GM20431 (cell line): ENCODE results near the gene FXR1.
"Not testable (repeated sequence)": the region's sequence is repeated elsewhere in the genome, so short reads cannot be mapped to it uniquely, and the experiment has no call there.

ENCODE experiments used
- in situ Hi-C: fragments of 300-500 bp; cut with MseI, MboI; formaldehyde crosslinking; loops from one replicate; pipeline ENCODE4 v1.15.0; 2020; ENCODE audit warnings: low sequenced_read_pairs; ENCODE audit not compliant: unreplicated experiment

Gene FXR1

GRCh38 chr3:181002331-181002730 is 89.9 kb downstream of the FXR1 start:
- in situ Hi-C loops, result not testable (repeated sequence)

GRCh38 chr3:181003469-181003868 is 91.0 kb downstream of the FXR1 start:
- in situ Hi-C loops, result not testable (repeated sequence)

- in situ Hi-C loops, result no loop called here
These were observed 94.1 kb downstream of the FXR1 start for GRCh38 chr3:181006541-181006940.

DNA sequence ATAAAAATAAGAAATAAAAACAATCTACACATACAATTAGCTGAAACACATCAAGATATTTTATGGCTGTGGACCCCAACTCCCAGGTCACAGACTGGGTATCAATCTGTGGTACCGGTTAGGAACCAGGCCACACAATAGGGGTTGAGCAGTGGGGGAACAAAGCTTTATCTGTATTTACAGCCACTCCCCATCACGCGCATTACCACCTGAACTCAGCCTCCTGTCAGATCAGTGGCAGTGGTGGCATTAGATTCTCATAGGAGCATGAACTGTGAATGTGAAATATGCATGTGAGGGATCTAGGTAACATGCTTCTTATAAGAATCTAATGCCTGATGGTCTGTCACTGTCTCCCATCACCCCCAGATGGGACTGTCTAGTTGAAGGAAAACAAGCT is 94.8 kb downstream of the FXR1 start:
- in situ Hi-C loops, result no loop called here

DNA sequence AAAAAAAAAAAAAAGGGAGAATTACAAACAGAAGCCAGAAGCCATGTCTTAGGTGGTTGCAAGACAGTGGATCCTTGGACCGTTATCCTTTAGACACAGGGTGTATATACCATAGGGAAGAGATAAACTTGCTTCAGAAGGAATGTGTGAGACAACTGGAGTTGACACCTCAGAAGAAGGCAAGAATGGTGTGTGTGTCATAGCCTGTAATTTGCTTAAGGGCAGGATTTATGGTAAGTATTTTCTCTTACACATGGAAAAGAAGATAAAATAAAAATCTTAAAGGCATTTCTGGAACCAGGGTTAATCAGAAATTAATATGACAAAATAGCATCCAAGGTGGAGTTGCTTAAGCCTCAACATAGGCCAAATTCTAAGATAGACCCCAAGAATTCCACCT is 96.3 kb downstream of the FXR1 start:
- in situ Hi-C loops, result no loop called here

DNA sequence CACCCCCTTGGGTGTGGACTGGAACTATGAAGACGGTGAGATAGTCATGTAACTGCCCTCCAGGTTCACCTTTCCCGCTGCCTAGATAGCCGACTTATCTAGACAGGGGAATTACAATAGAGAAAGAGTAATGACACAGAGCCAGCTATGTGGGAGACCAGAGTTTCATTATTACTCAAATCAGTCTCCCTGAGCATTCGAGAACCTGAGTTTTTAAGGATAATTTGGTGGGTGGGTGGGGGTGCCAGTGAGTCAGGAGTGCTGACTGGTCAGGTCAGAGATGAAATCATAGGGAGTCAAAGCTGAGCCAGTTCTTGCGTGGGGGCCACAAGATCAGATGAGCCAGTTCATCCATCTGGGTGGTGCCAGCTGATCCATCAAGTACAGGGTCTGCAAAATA is 96.8 kb downstream of the FXR1 start:
- in situ Hi-C loops, result no loop called here

DNA sequence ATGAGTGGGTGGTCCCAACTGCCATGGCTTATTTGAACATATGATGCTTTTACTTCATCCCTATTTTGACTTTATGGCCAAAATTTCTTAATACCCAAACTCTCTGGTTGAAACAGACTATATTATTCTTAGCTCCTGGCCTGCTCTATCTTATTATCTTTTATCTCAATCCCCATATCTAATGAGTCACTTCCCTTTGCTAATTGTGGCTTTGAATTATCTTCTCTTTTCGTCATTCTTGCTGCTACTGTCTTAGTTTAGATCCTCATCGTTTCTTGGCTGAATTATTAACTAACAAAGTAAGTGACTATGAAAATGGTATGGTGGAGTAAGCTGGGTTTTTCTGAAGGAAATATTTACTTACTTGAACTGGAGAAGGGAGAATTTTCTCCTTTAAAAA is 105.2 kb downstream of the FXR1 start:
- in situ Hi-C loops, result no loop called here

- in situ Hi-C loops, result no loop called here
These were observed 112.7 kb downstream of the FXR1 start for GRCh38 chr3:181025204-181025603.

DNA sequence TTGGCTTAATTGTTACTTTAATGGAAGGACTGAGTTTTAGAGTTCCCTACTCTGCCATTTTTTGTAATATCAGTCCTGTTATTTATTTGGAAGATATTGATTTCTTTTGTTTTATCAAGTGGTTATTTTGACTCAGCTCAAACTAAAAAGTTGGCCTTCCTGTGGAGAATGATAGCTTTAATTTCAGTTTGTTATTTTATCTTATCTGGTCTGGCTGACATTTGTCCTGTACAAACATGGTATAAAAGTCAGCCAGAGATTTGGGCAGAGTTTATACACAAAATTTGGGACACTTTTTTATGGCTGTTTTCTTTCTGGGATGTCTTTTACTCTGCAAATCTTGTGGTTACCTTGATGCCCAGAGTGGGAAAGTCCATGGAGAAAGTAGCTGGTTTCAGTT is 118.5 kb downstream of the FXR1 start:
- in situ Hi-C loops, result no loop called here
